Astrocyte (in vitro differentiated cells and primary cell): ENCODE measurements around the gene CD177.
"Not testable (repeated sequence)": the region's sequence is repeated elsewhere in the genome, so short reads cannot be mapped to it uniquely, and the experiment has no call there.

ENCODE experiments used
- EZH2 ChIP-seq: IDR thresholded peaks from 2 replicates; pipeline ENCODE4 v1.6.1; 2012; ENCODE audit warnings: mild to moderate bottlenecking, low read length, inconsistent platforms; ENCODE audit not compliant: insufficient read depth
- TF ChIP-seq, protein P1 (sequence below): IDR thresholded peaks from 2 replicates; pipeline ENCODE4 v1.5.1; 2011; ENCODE audit warnings: low read depth, mild to moderate bottlenecking, inconsistent platforms, low read length, moderate library complexity; ENCODE audit not compliant: insufficient read depth

DNA sequence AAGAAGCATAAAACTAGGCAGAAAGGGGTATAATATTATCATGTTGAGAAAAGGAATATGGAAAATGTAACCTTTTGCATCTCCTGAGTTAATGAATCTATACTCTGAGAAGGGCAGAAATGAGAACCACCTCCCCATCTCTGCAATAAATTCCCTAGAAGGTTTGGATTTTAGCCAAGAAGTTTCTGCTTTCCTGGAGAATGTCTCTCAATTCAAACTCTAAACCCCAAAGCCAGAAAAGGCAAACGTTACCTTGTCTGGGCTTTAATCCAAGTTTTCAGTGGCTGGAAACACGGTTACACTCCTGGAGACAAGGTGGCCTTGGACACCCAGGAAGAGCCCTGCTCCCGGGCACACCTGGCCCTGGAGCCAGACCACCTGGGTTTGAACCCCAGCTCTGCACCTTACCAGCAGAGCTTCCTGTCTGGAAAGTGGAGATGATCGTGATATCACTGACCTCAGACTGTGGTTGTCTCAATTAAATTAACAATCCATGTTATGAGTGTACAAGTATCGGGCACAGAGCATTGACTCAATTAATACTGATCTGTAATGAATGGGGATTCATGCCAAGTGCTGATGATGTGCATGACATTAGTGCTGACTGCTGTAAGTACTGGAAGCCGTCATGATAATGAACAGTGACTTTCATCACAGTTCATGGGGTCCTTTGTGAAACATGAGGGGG lies 14.1 kb upstream of the CD177 start:
- TF ChIP-seq, protein P1, sequence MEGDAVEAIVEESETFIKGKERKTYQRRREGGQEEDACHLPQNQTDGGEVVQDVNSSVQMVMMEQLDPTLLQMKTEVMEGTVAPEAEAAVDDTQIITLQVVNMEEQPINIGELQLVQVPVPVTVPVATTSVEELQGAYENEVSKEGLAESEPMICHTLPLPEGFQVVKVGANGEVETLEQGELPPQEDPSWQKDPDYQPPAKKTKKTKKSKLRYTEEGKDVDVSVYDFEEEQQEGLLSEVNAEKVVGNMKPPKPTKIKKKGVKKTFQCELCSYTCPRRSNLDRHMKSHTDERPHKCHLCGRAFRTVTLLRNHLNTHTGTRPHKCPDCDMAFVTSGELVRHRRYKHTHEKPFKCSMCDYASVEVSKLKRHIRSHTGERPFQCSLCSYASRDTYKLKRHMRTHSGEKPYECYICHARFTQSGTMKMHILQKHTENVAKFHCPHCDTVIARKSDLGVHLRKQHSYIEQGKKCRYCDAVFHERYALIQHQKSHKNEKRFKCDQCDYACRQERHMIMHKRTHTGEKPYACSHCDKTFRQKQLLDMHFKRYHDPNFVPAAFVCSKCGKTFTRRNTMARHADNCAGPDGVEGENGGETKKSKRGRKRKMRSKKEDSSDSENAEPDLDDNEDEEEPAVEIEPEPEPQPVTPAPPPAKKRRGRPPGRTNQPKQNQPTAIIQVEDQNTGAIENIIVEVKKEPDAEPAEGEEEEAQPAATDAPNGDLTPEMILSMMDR = not testable (repeated sequence)
- TF ChIP-seq EZH2 = not testable (repeated sequence)
